SU-DHL-6 (cell line): ENCODE data around the gene ANKS1B.

Experiments used
- EZH2phosphoT487 ChIP-seq: fragments of 200-600 bp; sonication (generic), shearing (Covaris generic); conservative IDR thresholded peaks from 2 replicates; pipeline ENCODE4 v1.6.1; 2018; ENCODE audit warnings: mild to moderate bottlenecking, antibody characterized with exemption, low read length, moderate library complexity, mixed read lengths
- TF ChIP-seq, protein P1 (sequence below): fragments of 200-600 bp; sonication (generic); IDR thresholded peaks from one replicate; pipeline ENCODE4 v1.5.1; 2017; ENCODE audit warnings: antibody characterized with exemption, mild to moderate bottlenecking, low read length, moderate library complexity; ENCODE audit not compliant: insufficient read depth, poor library complexity, severe bottlenecking

- TF ChIP-seq, protein P1, sequence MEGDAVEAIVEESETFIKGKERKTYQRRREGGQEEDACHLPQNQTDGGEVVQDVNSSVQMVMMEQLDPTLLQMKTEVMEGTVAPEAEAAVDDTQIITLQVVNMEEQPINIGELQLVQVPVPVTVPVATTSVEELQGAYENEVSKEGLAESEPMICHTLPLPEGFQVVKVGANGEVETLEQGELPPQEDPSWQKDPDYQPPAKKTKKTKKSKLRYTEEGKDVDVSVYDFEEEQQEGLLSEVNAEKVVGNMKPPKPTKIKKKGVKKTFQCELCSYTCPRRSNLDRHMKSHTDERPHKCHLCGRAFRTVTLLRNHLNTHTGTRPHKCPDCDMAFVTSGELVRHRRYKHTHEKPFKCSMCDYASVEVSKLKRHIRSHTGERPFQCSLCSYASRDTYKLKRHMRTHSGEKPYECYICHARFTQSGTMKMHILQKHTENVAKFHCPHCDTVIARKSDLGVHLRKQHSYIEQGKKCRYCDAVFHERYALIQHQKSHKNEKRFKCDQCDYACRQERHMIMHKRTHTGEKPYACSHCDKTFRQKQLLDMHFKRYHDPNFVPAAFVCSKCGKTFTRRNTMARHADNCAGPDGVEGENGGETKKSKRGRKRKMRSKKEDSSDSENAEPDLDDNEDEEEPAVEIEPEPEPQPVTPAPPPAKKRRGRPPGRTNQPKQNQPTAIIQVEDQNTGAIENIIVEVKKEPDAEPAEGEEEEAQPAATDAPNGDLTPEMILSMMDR = no peak
- TF ChIP-seq EZH2phosphoT487 = no peak
These were observed 1164.8 kb downstream of the ANKS1B start for GRCh38 chr12:98819821-98820404.
